ENCODE results near the gene SPATA18.

SPATA18 gene

GRCh38 chr4:52037689-52038102 lies 13.4 kb upstream of the SPATA18 start:
- H3K27ac ChIP-seq (replicated peaks; ENCODE audit: low read length): peak overlapping the region; percentile 43
- H3K79me1 ChIP-seq (ENCODE audit: low read depth, low read length): no peaks in the 10 kb centered on the region
- H4K91ac ChIP-seq (ENCODE audit: low read depth, low read length, poor library complexity): no peak overlapping the region
- peak overlapping the region; percentile 95 for H3K18ac ChIP-seq (ENCODE audit: low read length)
- no peak overlapping the region for H3K14ac ChIP-seq (ENCODE audit: low read length)
- H2AFZ ChIP-seq (ENCODE audit: low read length): peak overlapping the region; percentile 100
- peaks cover 0 to 3% of the 10 kb centered on the region in 2 donors for H3K9me3 ChIP-seq (replicated peaks in 1 of 2; ENCODE audit: control insufficient read depth in 2 of 2, insufficient read depth in 1 of 2, low read depth in 1 of 2, low read length in 2 of 2)
- H4K8ac ChIP-seq (ENCODE audit: low read depth, low read length): no peak overlapping the region
- H2BK15ac ChIP-seq (ENCODE audit: low read length): no peak overlapping the region
- H3K4me1 ChIP-seq (ENCODE audit: control insufficient read depth in 2 of 2, insufficient read depth in 1 of 2, low read depth in 1 of 2, low read length in 2 of 2): peaks cover 8 to 9% of the 10 kb centered on the region in 2 donors
- peak overlapping the region; percentile 53 for H3K23ac ChIP-seq (ENCODE audit: low read depth, low read length, poor library complexity)
- peak overlapping the region; percentile 76 for H3K9ac ChIP-seq (ENCODE audit: low read depth, low read length, poor library complexity)
- H3K36me3 ChIP-seq (replicated peaks in 1 of 2; ENCODE audit: control insufficient read depth in 2 of 2, insufficient read depth in 2 of 2, low read length in 2 of 2): peaks cover 2 to 30% of the 10 kb centered on the region in 2 donors
- peak overlapping the region; percentile 51 for H3K4me2 ChIP-seq (ENCODE audit: insufficient read depth, low read length, poor library complexity, severe bottlenecking)
- peak overlapping the region; percentile 12 for H2BK5ac ChIP-seq (ENCODE audit: low read length)
- no peak overlapping the region for H2BK12ac ChIP-seq (ENCODE audit: low read length)
- no peak overlapping the region for H2BK120ac ChIP-seq (ENCODE audit: low read depth, low read length)
- H3K4me3 ChIP-seq (ENCODE audit: low read length in 2 of 2): peak overlapping the region; percentile 70 to 87
- no peak overlapping the region for H2AK5ac ChIP-seq (ENCODE audit: low read depth, low read length)
- no peak overlapping the region for H3K4ac ChIP-seq (ENCODE audit: low read length)
- no CpG with 5 or more reads among the region's 25 CpGs for WGBS, 2 donors (ENCODE audit: extremely low coverage in 2 of 2, insufficient read length in 2 of 2, insufficient replicate concordance in 1 of 2)
- DNase-seq (ENCODE audit: low spot score): no peak
- peaks cover 0 to 30% (median 0%) of the 10 kb centered on the region in 3 experiments for H3K27me3 ChIP-seq (ENCODE audit: control insufficient read depth in 3 of 3, insufficient read depth in 3 of 3, low read depth in 1 of 3, low read length in 3 of 3)

- peak within 1 kb of the TSS; percentile 83 for H2BK120ac ChIP-seq (ENCODE audit: low read depth, low read length)
- H3K27me3 ChIP-seq (ENCODE audit: control insufficient read depth in 3 of 3, insufficient read depth in 3 of 3, low read depth in 1 of 3, low read length in 3 of 3): peaks cover 0 to 37% (median 0%) of the 10 kb centered on the region in 3 experiments
- no peak within 1 kb of the TSS for H4K8ac ChIP-seq (ENCODE audit: low read depth, low read length)
- peaks cover 2 to 24% of the 10 kb centered on the region in 2 donors for H3K36me3 ChIP-seq (replicated peaks in 1 of 2; ENCODE audit: control insufficient read depth in 2 of 2, insufficient read depth in 2 of 2, low read length in 2 of 2)
- H3K18ac ChIP-seq (ENCODE audit: low read length): peak within 1 kb of the TSS; percentile 95
- no peak within 1 kb of the TSS for H4K91ac ChIP-seq (ENCODE audit: low read depth, low read length, poor library complexity)
- peak within 1 kb of the TSS; percentile 84 for H2BK15ac ChIP-seq (ENCODE audit: low read length)
- H3K9me3 ChIP-seq (replicated peaks in 1 of 2; ENCODE audit: control insufficient read depth in 2 of 2, insufficient read depth in 1 of 2, low read depth in 1 of 2, low read length in 2 of 2): peaks cover 0 to 3% of the 10 kb centered on the region in 2 donors
- H3K4ac ChIP-seq (ENCODE audit: low read length): no peak within 1 kb of the TSS
- WGBS, 2 donors (ENCODE audit: extremely low coverage in 2 of 2, insufficient read length in 2 of 2, insufficient replicate concordance in 1 of 2): no CpG with 5 or more reads among the region's 70 CpGs
- H3K9ac ChIP-seq (ENCODE audit: low read depth, low read length, poor library complexity): peak within 1 kb of the TSS; percentile 76
- no peak for DNase-seq (ENCODE audit: low spot score)
- no peak within 1 kb of the TSS for H2BK12ac ChIP-seq (ENCODE audit: low read length)
- H3K23ac ChIP-seq (ENCODE audit: low read depth, low read length, poor library complexity): peak within 1 kb of the TSS; percentile 96
- peak within 1 kb of the TSS; percentile 43 for H3K27ac ChIP-seq (replicated peaks; ENCODE audit: low read length)
- H3K4me3 ChIP-seq (ENCODE audit: low read length in 2 of 2): peak within 1 kb of the TSS; percentile 70 to 87
- peak within 1 kb of the TSS; percentile 63 for H3K4me2 ChIP-seq (ENCODE audit: insufficient read depth, low read length, poor library complexity, severe bottlenecking)
- H2AFZ ChIP-seq (ENCODE audit: low read length): peak within 1 kb of the TSS; percentile 100
- H3K14ac ChIP-seq (ENCODE audit: low read length): peak within 1 kb of the TSS; percentile 58
- no peaks in the 10 kb centered on the region for H3K79me1 ChIP-seq (ENCODE audit: low read depth, low read length)
- H2BK5ac ChIP-seq (ENCODE audit: low read length): peak within 1 kb of the TSS; percentile 12
- H3K4me1 ChIP-seq (ENCODE audit: control insufficient read depth in 2 of 2, insufficient read depth in 1 of 2, low read depth in 1 of 2, low read length in 2 of 2): peaks cover 8 to 9% of the 10 kb centered on the region in 2 donors
- H2AK5ac ChIP-seq (ENCODE audit: low read depth, low read length): peak within 1 kb of the TSS; percentile 77
Observed at GRCh38 chr4:52038103-52038912, 12.8 kb upstream of the SPATA18 start, which contains the start of gene SGCB. TSS of gene SGCB (minus strand) at chr4:52038299. CDS start at chr4:52038259, 40 bp downstream.

- Histone ChIP-seq H3K4me2 (ENCODE audit: insufficient read depth, low read length, poor library complexity, severe bottlenecking) (no peak overlapping the region), H2BK15ac (ENCODE audit: low read length) (no peak overlapping the region), H4K91ac (ENCODE audit: low read depth, low read length, poor library complexity) (no peak overlapping the region), H3K9ac (ENCODE audit: low read depth, low read length, poor library complexity) (no peak overlapping the region), H3K27ac (replicated peaks; ENCODE audit: low read length) (no peak overlapping the region), H4K8ac (ENCODE audit: low read depth, low read length) (no peak overlapping the region), H2BK5ac (ENCODE audit: low read length) (no peak overlapping the region), H3K36me3 (replicated peaks in 1 of 2; ENCODE audit: control insufficient read depth in 2 of 2, insufficient read depth in 2 of 2, low read length in 2 of 2) (no peaks in the 10 kb centered on the region), H3K4me3 (ENCODE audit: low read length in 2 of 2) (no peak overlapping the region), H3K23ac (ENCODE audit: low read depth, low read length, poor library complexity) (no peak overlapping the region), H3K9me3 (replicated peaks in 1 of 2; ENCODE audit: control insufficient read depth in 2 of 2, insufficient read depth in 1 of 2, low read depth in 1 of 2, low read length in 2 of 2) (no peaks in the 10 kb centered on the region), H2AK5ac (ENCODE audit: low read depth, low read length) (no peak overlapping the region), H2BK120ac (ENCODE audit: low read depth, low read length) (no peak overlapping the region), H3K18ac (ENCODE audit: low read length) (no peak overlapping the region), H3K4ac (ENCODE audit: low read length) (no peak overlapping the region), H3K27me3 (ENCODE audit: control insufficient read depth in 3 of 3, insufficient read depth in 3 of 3, low read depth in 1 of 3, low read length in 3 of 3) (peaks cover 0 to 45% (median 0%) of the 10 kb centered on the region in 3 experiments), H3K79me1 (ENCODE audit: low read depth, low read length) (no peaks in the 10 kb centered on the region), H2AFZ (ENCODE audit: low read length) (no peak overlapping the region), H3K4me1 (ENCODE audit: control insufficient read depth in 2 of 2, insufficient read depth in 1 of 2, low read depth in 1 of 2, low read length in 2 of 2) (no peaks in the 10 kb centered on the region), H2BK12ac (ENCODE audit: low read length) (no peak overlapping the region), H3K14ac (ENCODE audit: low read length) (no peak overlapping the region)
- DNase-seq (ENCODE audit: low spot score): no peak
- WGBS, 2 donors (ENCODE audit: extremely low coverage in 2 of 2, insufficient read length in 2 of 2, insufficient replicate concordance in 1 of 2): no CpG with 5 or more reads among the region's 1 CpG
Observed at GRCh38 chr4:52045028-52045427, 6.1 kb upstream of the SPATA18 start.

- H3K9me3 ChIP-seq (replicated peaks in 1 of 2; ENCODE audit: control insufficient read depth in 2 of 2, insufficient read depth in 1 of 2, low read depth in 1 of 2, low read length in 2 of 2): peaks cover 0 to 10% of the 10 kb centered on the region in 2 donors
- H4K8ac ChIP-seq (ENCODE audit: low read depth, low read length): no peak overlapping the region
- no peak overlapping the region for H3K14ac ChIP-seq (ENCODE audit: low read length)
- no peak overlapping the region for H3K23ac ChIP-seq (ENCODE audit: low read depth, low read length, poor library complexity)
- H3K18ac ChIP-seq (ENCODE audit: low read length): no peak overlapping the region
- H2AFZ ChIP-seq (ENCODE audit: low read length): no peak overlapping the region
- no peak overlapping the region for H2BK120ac ChIP-seq (ENCODE audit: low read depth, low read length)
- H3K4me1 ChIP-seq (ENCODE audit: control insufficient read depth in 2 of 2, insufficient read depth in 1 of 2, low read depth in 1 of 2, low read length in 2 of 2): peaks cover 2 to 3% of the 10 kb centered on the region in 2 donors
- no CpG with 5 or more reads among the region's 5 CpGs for WGBS, 2 donors (ENCODE audit: extremely low coverage in 2 of 2, insufficient read length in 2 of 2, insufficient replicate concordance in 1 of 2)
- H3K79me1 ChIP-seq (ENCODE audit: low read depth, low read length): no peaks in the 10 kb centered on the region
- no peak overlapping the region for H3K27ac ChIP-seq (replicated peaks; ENCODE audit: low read length)
- no peak overlapping the region for H4K91ac ChIP-seq (ENCODE audit: low read depth, low read length, poor library complexity)
- no peak overlapping the region for H3K4ac ChIP-seq (ENCODE audit: low read length)
- H2BK15ac ChIP-seq (ENCODE audit: low read length): no peak overlapping the region
- no peak overlapping the region for H2BK5ac ChIP-seq (ENCODE audit: low read length)
- no peak overlapping the region for H3K9ac ChIP-seq (ENCODE audit: low read depth, low read length, poor library complexity)
- H3K36me3 ChIP-seq (replicated peaks in 1 of 2; ENCODE audit: control insufficient read depth in 2 of 2, insufficient read depth in 2 of 2, low read length in 2 of 2): no peaks in the 10 kb centered on the region
- DNase-seq (ENCODE audit: low spot score): no peak
- no peak overlapping the region for H2BK12ac ChIP-seq (ENCODE audit: low read length)
- H3K27me3 ChIP-seq (ENCODE audit: control insufficient read depth in 3 of 3, insufficient read depth in 3 of 3, low read depth in 1 of 3, low read length in 3 of 3): peaks cover 0 to 41% (median 7%) of the 10 kb centered on the region in 3 experiments
- no peak overlapping the region for H3K4me3 ChIP-seq (ENCODE audit: low read length in 2 of 2)
- no peak overlapping the region for H3K4me2 ChIP-seq (ENCODE audit: insufficient read depth, low read length, poor library complexity, severe bottlenecking)
- H2AK5ac ChIP-seq (ENCODE audit: low read depth, low read length): no peak overlapping the region
Observed at GRCh38 chr4:52049266-52049665, 1.8 kb upstream of the SPATA18 start.

All from neuronal stem cell (in vitro differentiated cells).